ENCODE measurements around the gene LINGO1.

LINGO1 gene

DNA sequence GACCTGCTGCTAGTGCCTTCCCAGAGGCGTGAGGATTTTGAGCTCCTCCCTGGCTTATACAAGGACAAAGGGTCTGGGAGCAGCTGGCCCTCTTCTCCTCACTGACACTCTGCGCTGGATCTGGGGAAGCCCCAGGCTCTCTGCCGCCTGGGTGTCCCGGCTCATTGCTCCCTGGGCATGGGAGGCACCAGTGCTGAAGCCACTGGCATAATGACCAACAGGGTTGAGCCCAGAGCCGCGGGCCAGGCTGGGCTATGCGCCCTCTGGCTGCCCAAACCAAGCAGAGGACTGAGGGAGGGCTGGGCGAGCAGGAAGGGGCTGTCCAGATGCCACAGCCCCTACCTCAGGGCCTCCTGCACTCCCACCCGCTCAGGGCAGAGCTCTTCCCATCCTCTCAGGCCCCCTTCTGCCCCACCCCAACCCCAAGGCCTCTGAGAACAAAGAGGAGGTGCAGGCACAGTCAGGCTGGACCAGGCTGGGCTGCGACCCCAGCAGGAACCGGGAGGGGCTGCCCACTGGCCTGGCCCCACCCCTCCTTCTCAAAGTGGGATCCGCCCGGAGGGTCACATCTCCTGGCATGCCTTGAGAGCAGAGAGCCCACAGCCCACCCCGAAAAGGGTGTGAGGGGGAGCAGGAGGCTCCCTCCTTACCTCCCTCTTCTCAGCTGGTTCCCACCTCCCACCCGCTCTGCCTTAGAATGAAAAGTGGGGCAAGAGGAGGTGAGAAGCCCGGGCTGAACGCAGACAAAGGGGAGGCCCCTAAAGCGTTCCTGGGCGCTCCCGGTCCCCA lies 1.6 kb downstream of the LINGO1 start:
- DNase-seq = no peak

DNA sequence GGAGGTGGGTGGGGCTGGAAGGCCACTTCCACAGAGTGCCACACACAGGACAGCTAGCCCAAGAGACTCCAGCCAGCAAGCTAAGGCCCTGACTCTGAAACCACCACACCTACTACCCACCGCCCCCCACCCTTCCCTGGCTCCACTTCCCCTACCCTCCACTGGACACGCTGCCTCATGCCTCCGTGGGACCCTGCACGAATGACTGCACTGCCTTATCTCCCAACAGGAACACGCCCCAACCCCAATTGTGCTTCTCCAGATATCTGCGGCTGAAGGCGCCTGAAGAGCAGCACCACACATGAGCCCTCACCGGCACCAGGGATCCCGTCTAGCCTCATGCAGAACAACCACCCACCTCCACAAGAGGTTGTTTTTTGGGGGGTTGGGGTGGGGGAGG lies 2.7 kb downstream of the LINGO1 start:
- no peak for DNase-seq

DNA sequence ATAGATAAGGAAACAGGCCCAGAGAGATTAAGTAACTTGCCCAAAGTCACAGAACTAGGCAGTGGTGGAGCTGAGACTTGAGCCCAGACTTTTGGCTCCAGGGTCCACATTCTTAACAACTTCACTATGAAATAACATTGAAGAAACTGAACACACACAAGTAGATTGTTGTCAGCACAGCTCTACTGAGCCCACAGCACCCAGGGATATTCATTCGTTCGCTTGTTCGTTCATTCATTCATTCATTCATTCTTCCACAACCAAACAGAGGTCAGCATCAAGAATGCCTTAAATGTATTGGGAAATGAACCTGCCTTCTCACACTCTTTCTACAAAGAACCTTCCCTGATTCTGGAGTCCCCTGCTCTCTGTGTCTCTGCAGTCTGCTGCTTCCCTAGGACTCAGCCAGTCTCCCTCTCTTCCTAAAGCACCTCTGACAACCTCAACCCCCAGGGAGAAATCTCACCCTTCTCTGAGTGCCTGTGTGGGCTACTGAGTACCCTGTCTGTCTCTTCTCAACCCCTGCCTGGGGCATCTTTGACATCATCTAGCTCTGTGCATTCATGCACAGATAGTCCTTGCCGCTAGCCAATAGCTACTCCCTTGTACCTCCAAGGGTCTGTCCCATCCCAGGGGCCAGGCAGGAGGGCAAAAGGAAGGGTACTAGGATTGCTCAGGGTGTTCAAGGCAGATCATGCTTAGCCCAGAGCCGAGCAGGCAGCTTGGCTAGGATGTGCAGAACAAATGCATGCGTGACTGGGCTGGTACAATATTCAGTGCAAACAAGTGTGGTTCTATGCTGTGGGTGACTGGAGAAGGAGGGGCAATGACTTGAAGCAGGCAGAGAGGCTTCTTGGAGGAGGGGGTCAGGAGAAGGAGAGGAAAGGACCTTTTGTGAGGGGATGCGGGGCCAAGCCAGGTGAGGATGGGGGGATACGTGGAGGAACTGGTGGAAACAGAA lies 3.4 kb downstream of the LINGO1 start:
- no peak for DNase-seq

DNA sequence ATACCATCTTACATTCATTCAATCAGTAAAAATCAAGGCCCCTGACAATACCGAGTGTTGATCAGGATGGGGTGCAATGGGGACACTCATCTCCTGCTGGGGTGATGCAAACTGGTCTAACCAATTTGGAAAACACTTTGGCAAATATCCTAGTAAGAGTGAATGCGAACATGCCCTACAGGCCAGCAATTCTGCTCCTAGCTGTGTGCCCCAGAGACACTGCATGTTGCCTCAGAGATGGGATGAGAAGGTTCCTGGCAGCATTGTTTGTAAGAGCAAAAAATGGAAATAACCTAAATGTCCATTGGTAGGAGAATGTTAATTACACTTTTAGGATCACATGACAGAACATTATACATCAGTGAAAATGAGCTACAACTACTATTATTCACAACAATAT lies 4.7 kb downstream of the LINGO1 start:
- DNase-seq = no peak

DNA sequence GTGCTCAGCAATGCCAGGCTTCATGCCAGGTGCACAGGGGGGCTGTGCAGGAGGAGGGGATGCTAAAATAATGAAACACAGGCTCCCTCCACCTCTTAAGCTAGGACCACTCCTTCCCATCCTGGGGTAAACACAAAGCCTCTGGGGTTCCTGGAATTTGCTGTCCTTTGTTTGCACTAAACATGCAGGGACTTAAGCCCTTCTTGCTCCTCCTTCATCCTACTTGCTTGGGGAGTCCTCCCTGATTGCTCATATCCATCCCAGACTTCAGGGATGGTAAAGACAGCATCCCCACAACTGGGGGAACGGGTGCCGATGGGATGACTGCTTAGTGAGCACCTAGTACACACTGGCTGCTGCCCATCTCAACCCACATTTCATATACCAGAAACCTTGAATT lies 5.1 kb downstream of the LINGO1 start:
- no peak for DNase-seq

DNA sequence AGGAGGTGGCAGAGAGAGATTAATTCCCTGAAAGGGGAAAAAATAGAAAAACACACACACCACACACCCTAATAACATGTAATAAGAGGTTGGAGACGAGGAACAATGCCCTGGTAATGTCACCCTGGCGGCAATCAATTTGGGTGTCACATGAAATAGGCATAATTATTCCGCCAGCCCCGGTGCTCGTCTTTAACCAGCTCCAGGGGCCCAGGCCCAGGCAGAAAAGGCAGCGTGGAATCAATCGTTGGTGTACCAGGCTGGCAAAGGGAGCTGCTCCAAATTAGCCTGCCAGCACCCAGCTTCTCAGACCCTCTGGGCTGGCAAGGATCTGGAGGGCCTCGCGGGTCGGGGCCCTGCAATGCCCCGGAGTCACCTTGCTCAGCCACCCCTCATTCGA lies 5.6 kb downstream of the LINGO1 start:
- no peak for DNase-seq

DNA sequence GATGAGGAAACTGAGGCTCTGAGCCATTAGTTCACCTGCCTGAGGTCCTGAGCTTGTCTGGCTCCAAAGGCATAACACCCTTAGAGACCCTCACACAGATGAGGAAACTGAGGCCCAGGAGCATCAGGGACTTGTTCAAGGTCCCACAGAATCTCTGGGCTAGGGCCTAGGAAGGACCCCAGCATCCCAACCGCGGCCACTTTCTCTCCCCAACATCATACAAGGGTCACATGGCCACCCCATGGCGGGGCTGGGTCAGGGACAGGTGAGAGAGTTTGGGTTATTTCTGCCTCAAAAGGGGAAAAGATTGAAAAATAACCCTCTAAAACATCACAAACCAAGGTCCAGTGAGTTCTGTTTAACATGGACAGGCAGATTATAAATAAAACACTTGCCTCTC lies 6.7 kb downstream of the LINGO1 start:
- DNase-seq = no peak

DNA sequence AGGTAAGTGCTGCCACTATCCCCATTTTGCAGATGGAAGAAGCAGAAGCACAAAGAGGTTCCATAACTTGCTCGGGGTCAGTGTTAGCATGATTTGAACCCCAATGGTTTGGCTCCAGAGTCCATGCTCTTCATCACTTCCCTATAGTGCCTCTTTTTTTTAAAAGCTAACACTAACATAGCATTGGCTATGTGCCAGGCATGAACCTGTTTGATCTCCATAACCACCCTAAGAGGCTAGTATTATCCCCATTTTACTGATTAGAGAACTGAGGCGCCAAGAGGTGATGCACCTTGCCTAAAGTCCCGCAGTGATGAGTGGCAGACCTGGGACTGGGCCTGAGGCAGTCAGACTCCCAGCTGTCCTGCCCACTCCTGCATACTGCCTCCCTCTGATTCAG lies 7.3 kb downstream of the LINGO1 start:
- DNase-seq = no peak

DNA sequence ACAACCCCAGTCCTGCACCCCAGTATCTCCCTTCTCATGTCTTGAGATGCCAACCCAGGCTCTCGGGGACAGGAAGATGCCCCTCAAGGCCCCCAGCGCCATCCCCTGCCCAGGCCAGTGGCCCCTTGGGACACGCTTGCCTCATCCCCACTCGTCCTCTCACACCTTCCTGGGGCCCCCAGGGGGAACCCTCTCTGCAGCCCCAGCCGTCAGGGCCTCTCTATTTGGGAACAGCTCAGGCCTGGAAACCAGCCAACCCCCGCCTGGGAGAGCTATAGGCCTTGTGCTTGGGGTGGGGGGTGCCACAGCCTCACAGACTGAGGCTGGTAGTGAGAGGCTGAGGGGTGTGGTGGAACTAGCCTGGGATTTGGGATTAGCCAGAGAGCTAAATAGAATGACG lies 7.8 kb downstream of the LINGO1 start:
- no peak for DNase-seq

DNA sequence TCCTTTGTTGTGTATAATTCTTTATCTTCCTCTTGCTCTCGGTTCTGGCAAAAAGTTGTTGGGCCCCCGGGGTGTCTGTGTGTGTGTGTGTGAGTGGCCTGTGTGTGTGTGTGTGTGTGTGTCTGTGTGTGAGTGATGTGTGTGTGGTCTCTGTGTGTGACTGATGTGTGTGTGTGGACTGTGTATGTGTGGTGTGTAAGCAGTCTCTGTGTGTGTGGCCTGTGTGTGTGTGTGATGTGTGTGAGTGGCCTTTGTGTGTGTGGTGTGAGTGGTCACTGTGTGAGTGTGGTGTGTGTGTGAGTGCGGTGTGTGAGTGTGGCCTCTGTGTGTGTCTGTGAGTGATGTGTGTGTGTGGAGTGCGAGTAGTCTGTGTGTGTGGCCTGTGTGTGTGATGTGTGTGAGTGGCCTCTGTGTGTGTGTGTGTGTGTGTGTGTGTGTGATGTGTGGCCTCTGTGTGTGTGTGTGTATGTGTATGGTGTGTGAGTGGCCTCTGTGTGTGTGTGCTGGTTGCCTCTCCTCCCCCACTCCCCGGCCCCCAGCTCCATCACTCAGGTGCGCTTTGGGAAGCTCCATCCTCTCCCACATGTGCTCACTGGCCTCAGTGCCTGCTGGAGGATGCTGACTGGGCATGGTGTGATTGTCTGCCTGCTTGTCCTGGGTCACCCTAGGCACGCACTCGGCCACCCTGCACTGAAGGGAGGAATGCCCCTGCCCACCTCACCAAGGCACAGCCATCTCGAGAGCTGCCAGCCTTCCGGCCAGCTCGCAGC lies 8.8 kb downstream of the LINGO1 start:
- no peak for DNase-seq

DNA sequence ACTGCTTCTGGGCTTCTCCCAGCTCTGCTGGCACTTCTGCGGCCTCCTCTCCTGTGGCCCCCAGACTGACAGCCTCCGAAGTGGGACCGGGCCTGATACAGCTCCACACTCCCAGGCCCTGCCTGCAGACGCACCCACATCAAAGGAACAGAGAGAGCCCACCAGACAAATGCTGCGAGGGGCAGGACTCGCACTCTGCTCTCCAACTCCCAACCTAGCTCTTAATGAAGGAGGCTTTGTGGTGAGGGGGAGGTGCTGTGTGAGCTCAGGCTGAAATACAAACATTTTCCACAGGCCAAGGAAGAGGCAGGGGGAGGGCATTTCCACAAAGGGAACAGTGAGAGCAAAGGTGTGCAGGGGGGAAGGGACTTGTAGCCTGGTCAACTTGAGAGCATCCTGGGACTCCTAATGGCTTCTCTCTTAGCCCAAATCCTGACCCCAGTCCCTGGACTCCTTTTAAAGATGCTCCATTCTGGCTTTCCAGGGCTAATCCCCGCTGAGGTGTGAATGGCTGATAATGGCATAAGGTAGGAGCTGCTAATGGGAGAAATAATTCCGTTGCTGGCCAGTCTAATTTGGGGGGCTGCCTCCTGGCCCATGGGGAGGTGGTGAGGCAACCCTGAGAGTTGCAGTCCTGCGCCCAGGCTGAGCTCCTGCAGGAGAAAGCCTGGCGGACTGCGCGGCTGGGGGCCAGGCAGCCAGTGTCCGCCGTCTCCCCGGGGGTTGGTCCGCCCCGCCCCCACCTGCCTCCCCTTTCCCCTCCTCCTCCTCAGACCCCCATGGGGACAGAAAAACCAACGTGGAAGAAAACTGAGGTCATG lies 9.6 kb downstream of the LINGO1 start:
- no peak for DNase-seq

DNA sequence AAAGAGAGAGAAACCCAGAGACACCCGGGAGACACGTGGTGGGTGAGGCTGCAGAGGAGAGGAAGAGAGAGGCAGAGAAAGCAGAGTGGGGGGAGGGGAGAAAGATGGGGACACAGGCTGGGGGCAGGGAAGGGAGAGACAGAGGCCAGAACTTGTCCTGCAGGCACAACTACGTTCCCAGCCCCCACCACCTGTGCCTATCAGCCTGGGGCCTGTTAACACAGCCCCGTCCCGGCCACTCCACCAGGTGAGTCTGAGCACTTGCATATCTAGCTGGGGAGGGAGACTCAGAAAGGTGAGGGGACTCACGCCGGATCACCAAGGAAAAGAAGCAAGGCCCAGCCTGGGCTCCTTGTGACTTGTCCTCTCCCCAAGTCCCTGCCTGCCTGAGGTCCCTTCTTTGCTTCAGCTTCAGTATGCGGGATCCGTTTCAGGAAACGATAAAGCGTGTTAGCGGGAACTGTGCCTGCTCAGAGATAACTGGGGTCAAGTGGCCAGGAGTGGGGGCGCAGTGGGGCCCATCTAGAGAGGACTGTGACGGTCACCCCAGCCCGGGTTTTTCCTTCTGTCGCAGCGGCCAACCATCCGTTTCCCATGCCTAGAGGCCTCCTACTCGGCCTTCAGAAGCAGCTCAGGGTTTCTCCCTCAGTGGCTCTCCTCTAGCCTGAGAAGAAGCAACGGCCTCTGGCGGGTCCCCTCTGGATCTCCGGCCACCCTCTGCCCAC lies 10.3 kb downstream of the LINGO1 start:
- DNase-seq = no peak

DNA sequence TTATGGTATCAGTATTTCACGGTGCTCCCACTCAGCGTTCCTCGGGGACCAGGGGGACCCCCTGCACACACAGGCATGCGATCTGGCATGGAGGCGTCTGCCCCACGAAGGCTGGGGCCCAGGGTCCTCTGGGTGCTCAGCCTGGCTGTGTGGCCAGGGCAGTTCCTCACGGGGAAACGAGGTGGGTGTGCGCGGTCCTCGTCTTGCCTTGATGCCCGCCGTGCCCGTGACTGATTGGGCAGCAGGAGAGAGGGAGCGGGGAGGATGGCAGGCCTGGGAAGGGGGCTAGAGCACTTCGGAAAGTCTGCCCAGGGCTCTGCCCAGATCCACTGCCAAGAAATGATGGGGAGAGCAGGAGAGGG lies 10.9 kb downstream of the LINGO1 start:
- no peak for DNase-seq

DNA sequence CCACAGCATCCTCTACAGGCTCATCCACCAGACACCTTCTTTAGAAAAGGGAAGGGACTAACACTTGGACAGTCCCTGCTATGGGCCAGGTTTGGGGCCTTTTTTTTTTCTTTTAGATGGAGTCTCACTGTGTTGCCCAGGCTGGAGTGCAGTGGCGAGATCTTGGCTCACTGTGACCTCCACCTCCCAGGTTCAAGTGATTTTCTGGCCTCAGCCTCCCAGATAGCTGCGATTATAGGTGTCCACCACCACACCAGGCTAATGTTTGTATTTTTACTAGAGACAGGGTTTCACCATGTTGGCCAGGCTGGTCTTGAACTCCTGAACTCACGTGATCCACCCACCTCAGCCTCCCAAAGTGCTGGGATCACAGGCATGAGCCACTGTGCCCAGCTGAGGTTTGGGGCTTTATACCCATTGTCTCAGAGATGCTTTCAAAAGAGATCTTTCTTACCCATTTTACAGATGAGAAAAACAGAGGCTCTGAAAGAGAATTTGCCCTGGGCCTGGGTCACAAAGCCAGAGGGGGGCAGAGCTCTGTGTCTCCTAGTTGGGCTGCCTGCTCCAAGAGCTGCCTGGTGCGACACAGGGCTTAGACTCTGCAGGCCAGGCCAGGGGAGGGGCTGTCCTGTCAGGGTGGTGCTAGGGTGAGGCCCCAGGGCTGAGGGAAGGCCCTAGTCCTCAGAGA lies 11.6 kb downstream of the LINGO1 start:
- no peak for DNase-seq

DNA sequence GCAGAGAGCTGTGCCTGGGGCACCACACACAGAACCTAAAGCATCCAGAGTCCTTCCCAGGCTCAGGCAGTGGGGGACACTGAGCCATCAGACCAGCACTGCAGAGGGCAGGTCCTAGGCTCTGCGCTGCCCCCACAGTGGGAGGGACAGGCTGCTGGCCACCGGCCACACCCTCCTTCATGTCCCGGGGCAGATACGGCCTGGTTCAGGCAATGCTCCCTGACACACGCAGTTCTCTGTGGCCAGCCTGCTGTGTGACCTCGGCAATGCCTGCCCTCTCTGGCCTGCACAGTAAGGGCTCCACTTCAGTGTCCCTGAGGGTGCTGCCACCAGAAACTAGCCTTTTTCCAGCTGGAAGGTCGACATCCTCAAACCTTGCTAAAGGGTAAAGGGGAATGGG lies 12.4 kb downstream of the LINGO1 start:
- DNase-seq = no peak

DNA sequence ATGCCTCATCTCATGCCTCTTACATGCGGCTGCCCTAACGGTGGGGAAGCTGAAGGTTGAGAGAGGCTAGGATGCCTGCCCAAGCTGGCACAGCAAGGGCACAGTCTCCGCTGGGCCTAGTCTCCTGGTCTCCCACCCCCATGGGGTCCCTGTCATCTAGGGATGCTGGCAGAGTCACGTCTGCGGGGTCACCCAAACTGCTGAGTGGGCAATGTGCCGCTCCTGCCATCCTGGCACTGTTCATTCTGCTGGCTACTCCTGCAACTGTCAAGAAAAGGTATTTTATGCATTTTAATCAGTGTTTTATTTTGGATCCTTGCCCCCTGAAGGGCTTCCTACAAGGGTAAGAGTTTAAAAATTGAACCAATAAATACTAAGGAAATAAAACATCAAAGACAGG lies 12.8 kb downstream of the LINGO1 start:
- no peak for DNase-seq

DNA sequence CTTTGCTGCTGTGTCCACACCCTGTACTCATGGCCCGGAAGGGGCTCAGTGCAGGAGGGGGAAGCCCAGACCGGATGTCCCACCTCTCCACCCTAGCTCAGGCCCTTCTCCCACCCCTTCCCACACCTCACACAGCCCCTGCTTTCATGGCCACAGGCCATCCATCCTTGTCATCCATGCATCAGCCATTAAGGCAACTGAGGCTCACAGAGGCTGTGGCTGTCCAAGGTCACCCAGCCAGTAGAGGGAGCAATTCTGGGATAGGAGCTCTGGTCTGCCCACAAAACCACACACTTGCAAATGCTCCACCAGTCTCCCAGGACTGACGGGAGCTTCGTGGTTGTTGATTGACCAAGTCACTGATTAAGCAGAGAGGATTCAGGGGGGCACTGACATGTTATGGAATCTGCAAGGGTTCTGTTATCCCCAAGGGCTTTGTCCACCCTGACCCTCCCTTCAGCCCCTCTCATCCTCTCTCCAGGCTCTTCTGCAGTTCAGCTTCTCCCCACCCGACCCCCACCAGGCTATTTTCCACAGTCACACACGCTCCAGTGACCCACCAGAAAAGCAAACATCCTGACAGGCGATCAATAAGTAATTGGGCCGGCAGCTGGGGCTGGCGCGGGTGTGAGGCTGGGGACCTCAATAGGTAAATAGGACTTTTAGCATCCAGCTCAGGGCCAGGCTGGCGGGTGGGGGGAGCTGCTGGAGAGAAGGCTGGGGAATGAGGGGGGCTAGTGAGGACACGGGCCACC lies 15.1 kb downstream of the LINGO1 start:
- no peak for DNase-seq

DNA sequence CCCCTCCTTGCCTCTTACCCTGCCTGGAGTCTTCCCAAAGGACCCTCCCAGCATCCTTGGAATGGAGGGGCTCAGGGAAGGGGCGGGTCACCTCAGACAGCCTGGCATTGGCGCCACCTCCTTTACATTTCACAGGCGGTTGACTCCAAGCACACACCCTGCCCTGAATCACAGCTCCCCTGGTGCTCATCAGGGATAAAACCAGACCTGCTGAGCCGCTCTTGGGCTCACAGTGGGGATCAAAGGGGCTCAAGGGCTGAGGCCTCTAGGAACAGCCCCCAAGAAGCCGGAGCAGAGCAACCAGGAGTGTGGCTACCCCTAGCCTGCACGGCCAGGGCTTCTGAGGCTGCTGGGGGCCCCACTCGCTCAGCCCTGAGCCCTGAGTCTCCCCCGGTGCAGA lies 16.6 kb downstream of the LINGO1 start:
- DNase-seq = no peak

DNA sequence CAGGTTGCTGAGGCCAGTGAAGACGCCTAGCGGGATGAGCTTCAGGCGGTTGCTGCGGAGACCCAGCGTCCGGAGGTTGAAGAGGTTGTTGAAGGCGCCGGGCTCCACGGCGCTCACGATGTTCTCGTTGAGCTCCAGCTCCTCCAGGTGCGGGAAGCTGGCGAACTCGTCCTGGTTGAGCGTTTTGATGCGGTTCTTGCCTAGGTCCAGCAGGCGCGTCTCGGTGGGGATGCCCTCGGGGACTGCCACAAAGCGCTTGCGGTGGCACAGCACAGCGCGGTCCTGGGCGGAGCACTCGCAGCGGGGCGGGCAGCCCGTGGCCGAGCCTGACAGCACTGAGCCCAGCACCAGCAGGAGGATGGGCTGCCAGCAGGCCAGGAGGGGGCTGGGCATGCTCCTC lies 17.2 kb downstream of the LINGO1 start:
- no peak for DNase-seq

DNA sequence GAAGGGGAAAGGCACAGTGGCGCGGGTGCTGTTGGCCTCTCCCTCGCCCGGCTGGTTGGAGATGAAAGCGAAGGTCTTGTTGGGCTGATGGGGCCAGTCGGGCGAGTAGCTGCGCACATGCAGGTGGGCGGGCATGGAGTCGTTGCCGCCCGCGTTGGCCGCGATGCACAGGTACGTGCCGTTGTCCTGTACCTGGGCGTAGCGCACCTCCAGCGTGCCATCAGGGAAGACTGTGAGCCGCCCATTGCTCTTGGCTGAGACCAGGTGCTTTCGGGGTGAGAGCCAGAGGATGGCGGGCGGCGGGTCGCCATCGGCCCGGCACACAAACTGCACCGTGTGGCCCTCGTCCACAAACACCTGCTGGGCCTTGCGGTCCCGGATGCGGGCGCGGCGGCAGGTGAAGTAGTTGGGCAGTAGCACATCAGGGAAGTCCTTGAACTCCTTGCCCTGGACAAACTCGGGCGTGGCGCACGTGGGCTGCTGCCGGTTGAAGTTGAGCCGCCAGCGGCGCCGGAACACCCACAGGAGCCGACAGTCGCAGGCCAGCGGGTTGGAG lies 18.4 kb downstream of the LINGO1 start:
- no peak for DNase-seq

Measured in stimulated activated CD4-positive, alpha-beta T cell treated with anti-CD3 and anti-CD28 coated beads, Interleukin-4, amount 100 ng/mL, for 1 hour (primary cell).